ENCODE results near the gene IGF2BP3.

- no peak for TF ChIP-seq EZH2 (IDR thresholded peaks at IDR 0.05; ENCODE audit: borderline replicate concordance, low read depth, low read length, poor library complexity, severe bottlenecking)
- TF ChIP-seq, protein P1, sequence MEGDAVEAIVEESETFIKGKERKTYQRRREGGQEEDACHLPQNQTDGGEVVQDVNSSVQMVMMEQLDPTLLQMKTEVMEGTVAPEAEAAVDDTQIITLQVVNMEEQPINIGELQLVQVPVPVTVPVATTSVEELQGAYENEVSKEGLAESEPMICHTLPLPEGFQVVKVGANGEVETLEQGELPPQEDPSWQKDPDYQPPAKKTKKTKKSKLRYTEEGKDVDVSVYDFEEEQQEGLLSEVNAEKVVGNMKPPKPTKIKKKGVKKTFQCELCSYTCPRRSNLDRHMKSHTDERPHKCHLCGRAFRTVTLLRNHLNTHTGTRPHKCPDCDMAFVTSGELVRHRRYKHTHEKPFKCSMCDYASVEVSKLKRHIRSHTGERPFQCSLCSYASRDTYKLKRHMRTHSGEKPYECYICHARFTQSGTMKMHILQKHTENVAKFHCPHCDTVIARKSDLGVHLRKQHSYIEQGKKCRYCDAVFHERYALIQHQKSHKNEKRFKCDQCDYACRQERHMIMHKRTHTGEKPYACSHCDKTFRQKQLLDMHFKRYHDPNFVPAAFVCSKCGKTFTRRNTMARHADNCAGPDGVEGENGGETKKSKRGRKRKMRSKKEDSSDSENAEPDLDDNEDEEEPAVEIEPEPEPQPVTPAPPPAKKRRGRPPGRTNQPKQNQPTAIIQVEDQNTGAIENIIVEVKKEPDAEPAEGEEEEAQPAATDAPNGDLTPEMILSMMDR (conservative IDR thresholded peaks at IDR 0.05; ENCODE audit: low read depth, low read length), result no peak
Observed at GRCh38 chr7:23341846-23342598, 128.3 kb downstream of the IGF2BP3 start.
